ENCODE results near the gene CMSS1.
A peak's percentile ranks its signal among the peaks of the same experiment; 100 is the strongest.

CMSS1 gene

DNA sequence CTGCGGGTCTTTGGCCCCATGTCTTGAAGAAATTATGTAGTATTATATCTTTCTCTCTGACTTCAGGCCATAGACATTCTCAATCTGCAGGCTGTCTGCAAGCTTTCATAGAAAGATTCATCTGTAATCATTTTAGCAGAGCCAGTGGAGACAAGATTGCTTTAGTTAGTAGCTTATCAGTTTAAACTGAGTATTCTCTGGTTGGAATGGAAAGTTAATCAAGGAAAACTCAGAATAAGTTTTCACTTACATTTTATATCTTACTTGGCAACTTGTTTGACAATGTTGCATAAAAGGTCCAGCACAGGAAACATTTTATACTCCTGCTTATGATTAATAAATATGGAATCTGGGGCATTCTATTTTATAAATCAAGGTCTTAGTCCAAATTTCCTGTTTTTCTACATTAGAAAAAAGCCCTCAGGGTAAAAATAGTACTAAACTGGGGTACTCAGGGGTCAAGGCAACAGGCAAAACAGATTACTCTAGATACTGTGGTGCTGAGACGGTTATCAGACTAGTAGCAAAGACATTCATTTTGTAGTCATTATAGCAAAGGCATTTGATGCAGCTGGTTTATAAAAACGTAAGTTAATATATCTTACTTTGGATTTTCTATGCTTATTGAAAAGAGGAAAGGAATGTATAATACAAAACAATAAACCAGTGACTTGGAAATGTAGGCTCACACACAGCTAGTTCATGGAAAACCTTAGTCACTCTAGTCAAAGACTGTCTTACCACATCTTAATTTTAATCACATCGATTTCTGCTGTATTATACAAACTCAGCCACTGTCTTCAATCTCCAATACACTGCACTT lies 341.9 kb downstream of the CMSS1 start:
- TF ChIP-seq, protein P1, sequence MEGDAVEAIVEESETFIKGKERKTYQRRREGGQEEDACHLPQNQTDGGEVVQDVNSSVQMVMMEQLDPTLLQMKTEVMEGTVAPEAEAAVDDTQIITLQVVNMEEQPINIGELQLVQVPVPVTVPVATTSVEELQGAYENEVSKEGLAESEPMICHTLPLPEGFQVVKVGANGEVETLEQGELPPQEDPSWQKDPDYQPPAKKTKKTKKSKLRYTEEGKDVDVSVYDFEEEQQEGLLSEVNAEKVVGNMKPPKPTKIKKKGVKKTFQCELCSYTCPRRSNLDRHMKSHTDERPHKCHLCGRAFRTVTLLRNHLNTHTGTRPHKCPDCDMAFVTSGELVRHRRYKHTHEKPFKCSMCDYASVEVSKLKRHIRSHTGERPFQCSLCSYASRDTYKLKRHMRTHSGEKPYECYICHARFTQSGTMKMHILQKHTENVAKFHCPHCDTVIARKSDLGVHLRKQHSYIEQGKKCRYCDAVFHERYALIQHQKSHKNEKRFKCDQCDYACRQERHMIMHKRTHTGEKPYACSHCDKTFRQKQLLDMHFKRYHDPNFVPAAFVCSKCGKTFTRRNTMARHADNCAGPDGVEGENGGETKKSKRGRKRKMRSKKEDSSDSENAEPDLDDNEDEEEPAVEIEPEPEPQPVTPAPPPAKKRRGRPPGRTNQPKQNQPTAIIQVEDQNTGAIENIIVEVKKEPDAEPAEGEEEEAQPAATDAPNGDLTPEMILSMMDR (conservative IDR thresholded peaks at IDR 0.05; ENCODE audit: low read depth, low read length): no peak
- DNase-seq (ENCODE audit: low read depth): peak; percentile 43
- no peak overlapping the region for H3K4me3 ChIP-seq (ENCODE audit: low read length)

DNA sequence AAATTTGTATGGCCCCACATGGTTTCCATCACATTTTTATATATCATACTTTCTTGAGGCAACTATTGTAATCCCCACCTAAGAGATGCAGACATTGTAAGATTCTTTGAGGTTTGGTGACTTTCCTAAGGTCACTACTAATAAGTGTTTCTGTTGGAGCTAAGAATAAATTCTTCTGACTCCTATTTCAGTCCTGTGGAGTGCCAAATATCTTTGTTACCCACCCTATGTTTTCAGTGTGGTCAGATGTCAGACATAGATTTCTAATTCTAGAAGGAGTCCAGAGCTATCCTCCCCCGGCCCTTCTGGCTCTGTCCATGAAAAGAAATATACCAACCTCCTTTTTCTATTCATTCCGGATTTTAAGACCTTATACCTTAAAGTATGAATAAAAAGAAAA lies 342.9 kb downstream of the CMSS1 start:
- H3K4me3 ChIP-seq (ENCODE audit: low read length): no peak overlapping the region
- no peak for DNase-seq (ENCODE audit: low read depth)
- TF ChIP-seq, protein P1 (conservative IDR thresholded peaks at IDR 0.05; ENCODE audit: low read depth, low read length): no peak

DNA sequence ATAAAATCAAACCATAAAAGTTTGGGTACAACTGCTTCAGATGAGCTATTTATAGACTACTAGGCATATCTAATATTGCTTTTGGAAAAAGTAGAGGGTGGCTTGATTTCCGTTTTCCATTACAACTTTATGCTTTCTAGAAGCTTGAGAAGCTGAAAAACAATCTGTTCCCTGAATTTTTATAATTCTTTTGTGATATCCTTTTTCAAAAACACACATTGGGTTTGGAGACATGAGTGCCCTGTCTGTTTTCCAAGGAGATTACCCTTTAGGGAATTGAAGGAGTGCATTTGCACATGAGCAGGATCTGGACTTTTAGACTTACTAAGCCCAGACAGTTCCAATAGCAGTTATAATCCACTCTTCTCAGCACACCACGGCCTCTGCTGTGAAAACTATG lies 346.1 kb downstream of the CMSS1 start:
- TF ChIP-seq, protein P1 (conservative IDR thresholded peaks at IDR 0.05; ENCODE audit: low read depth, low read length): no peak
- H3K4me3 ChIP-seq (ENCODE audit: low read length): no peak overlapping the region

DNA sequence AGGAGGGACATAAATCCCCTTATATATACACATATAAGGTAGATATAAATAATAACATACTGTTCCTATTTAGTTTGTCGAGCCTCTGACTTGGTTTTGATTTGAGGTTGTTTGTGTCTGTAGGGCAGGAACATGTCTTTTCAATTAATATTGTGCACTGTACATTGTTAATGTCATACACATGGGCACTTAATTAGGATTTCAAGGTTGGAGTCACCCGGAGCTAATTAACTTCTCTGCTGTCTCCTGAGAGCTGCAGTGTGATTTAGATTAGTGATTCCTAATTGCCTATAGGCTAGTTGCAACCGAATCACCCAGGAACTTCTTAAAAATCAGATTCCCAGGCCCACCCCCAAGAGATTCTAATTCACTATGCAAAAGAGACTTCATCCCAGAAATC lies 347.1 kb downstream of the CMSS1 start:
- TF ChIP-seq, protein P1 (conservative IDR thresholded peaks at IDR 0.05; ENCODE audit: low read depth, low read length): no peak
- no peak for DNase-seq (ENCODE audit: low read depth)
- no peak overlapping the region for H3K4me3 ChIP-seq (ENCODE audit: low read length)

More for the DNA sequence above, 346.1 kb downstream of the CMSS1 start:
- no peak for DNase-seq (ENCODE audit: low read depth)

DNA sequence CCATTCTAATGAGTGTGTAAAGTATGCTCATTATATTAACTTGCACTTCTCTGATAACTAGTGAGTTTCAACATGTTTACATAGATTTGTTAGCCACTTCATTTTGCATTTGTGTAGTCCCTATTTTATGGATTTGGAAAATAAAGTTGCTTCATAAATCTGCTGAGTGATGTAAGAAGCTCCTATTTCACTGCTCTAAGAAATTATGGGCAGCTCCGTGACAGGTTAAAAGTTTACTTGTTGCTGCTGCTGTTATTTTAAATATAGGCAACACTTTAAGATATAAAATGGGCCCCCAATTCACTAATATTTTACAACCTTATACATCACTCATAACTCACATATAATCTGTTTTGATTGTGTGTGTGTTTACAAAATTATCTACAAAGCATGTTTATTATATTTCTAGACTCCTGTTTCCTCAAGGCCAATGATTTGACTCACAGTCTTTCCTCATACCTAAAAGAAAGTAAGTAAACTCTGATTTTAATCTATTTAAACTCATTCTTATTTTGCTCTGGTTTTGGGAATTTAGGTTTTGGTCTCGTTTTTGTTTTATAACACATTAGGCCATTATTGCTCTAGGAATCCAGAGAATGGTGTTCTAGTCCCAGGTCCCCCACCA lies 348.4 kb downstream of the CMSS1 start:
- DNase-seq (ENCODE audit: low read depth): no peak
- TF ChIP-seq, protein P1 (conservative IDR thresholded peaks at IDR 0.05; ENCODE audit: low read depth, low read length): no peak
- no peak overlapping the region for H3K4me3 ChIP-seq (ENCODE audit: low read length)

DNA sequence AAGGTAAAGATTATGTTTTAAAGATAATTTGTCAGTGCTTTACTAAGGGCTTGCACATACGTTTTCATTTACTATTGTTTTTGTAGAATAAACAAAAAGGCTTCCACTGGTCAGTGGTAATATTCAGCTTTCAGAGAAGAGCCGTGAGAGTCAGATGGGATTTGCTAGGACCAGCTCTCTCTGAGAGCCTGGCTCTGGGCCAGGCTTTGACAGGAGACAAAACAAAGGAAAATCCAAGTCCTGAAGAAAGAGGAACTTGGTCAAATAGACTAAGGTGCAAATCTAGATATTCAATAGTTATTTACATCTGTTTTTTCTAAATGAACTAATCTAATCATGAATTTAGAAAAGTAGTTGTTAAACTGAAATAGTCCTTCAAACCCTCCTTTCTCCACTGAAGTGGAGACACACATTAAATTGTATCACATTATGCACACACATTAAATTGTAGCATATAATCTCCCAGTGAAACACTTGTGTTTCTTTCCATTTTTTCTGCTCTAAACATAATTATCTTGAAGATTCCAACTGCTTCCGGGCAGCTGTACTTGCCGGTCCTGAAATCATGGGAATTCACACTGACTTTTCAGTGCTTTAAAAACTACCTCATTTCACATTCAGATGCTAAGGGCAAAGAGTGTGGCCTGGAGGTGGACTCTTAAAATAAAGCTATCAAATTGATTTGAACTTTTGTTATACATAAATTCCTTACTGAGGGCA lies 351.7 kb downstream of the CMSS1 start:
- TF ChIP-seq, protein P1 (conservative IDR thresholded peaks at IDR 0.05; ENCODE audit: low read depth, low read length): no peak
- no peak for DNase-seq (ENCODE audit: low read depth)
- H3K4me3 ChIP-seq (ENCODE audit: low read length): no peak overlapping the region
